Cortex of kidney (tissue), 1 donor: Measurements from ENCODE around the gene MCFD2.
"Not testable (repeated sequence)": the region's sequence is repeated elsewhere in the genome, so short reads cannot be mapped to it uniquely, and the experiment has no call there.

Experiments
- DNase-seq: peaks from one replicate; lab custom pipeline; 2025; lab: John Stamatoyannopoulos, UW

The MCFD2 gene

GRCh38 chr2:46937471-46937901 is 21.9 kb upstream of the MCFD2 start:
- DNase-seq, result no peak

DNA sequence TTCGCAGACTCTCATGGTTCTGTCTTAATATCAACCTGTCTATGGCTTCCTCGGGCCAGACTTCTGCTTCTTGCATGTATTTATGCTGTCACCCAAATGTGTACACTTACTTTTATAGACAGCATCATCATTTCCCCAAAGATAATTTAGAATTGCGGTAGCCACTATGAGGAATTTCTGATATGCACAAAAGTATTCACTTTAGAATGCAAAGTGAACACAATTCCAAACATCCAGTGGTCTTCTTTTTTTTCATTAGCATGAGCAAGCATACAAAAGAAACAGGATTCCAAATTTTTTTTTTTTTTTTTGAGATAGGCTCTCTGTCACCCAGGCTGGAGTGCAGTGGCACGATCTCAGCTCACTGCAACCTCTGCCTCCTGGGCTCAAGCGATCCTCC is 21.0 kb upstream of the MCFD2 start:
- no peak for DNase-seq

GRCh38 chr2:46935071-46935470 is 19.5 kb upstream of the MCFD2 start:
- DNase-seq, result no peak

GRCh38 chr2:46929612-46930011 is 14.0 kb upstream of the MCFD2 start:
- DNase-seq, result no peak

GRCh38 chr2:46926863-46927262 is 11.3 kb upstream of the MCFD2 start:
- no peak for DNase-seq

- no peak for DNase-seq
Observed at GRCh38 chr2:46925474-46926351, 10.1 kb upstream of the MCFD2 start.

GRCh38 chr2:46924608-46925007 is 9.0 kb upstream of the MCFD2 start:
- DNase-seq, result no peak

- DNase-seq, result no peak
Observed at GRCh38 chr2:46924038-46924437, 8.4 kb upstream of the MCFD2 start.

DNA sequence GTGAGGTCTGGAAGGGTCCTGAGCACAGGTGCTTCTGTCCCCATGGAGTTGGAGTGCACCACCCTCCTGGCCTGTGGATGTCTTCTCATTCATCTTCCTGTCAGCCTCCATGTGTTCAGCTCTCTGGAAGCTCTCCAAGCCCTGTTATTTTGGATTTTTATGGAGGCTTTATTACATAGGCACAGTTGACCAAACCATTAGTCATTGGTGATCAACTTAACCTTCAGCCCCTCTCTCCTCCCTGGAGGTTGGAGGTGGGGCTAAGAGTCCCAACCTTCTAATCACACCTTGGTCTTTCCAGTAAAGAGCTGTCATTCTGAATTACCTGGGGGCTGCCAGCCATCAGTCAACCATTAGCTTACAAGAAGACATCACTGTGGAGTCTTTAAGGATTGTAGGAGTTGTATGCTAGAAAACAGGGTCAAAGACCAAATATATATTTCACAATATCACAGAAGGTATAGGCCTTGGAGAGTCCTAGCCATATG is 7.5 kb upstream of the MCFD2 start:
- no peak for DNase-seq

- no peak for DNase-seq
Observed at GRCh38 chr2:46922606-46923005, 7.0 kb upstream of the MCFD2 start.

DNA sequence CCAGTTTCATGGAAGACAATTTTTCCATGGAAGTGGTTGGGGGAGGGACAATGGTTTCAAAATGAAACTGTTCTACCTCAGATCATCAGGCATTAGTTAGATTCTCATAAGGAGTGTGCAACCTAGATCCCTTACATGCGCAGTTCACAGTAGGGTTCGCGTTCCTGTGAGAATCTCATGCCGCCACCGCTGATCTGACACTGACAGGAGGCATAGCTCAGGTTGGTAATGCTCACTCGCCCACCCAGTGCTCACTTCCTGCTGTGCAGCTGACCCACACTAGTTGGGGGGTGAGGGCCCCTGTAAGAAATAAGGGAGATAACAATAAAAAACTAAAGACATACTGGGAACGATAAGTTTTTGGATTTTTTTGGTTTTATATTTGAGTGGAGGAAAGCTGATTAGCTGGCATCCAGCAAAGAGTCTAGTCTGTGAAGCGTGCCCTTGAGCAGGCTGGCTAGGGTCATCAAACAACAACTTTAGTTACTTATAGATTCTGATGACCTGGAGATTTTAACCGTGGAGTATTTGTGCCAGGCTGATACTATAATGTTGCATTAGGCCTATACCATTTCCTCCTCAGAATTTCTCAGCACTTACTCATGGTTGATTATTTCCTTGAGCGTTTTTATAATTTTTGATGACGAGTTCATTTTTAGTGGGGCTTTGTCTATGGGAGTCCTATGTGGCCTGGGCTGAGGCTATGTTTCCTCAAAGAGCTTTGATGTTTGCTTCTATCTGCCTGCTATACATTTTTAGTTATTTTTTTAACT is 6.3 kb upstream of the MCFD2 start:
- DNase-seq, result no peak

DNA sequence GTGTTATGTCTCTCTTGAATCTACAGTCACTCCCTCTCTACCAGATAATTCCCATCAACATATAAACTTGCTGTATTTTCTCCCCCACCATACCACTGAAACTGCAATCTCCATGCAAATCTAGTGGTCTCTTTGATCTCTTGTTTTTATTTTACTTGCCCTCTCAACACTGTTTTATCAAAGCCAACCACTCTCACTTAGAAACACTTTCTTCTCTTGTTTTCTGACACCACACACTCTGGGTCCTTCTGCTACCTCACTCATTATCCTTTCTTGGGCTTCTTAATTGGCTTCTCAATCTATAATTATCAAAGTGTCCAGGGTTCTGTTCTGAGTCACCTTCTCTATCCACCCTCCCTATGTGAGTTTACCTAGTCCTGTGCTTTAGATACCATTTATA is 2.0 kb upstream of the MCFD2 start:
- no peak for DNase-seq

DNA sequence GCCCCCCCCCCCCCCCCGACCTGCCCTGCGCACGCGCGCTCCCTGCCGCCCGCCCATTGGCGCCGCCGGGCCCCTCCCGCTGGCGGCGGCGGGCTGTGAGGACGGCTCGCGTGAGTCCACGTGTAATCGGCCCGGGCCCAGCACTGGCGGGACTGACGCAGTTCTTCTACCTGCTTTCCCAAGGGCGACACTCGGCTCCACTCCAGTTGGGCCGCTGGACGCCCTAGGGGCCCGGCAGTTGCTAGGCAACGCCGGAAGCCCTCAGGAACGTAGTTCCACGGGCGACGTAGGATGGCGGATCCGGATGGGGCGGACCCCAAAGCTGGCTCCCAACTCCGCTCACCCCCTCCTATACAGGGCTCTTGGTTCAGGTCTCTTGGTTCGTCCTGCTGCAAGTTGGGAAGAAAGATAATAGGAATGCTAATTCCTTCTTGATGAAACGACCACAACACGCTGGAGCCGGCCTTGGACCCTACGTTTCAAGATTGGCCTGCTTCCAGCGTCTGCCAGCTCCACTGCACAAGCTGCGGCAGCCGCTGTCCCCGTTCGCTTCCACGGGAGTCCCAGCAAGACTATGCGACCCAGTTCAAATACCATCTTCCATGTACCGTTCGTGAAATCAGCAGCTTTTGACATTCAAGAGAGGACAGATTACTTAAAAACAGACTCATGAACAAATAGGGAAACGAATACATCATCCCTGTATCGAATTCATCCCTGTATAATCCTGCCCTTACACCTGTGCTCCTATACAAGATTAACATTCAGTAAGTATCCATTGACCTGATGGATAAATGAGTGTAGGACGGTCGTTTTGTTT is 415 bp upstream of the MCFD2 start:
- no peak for DNase-seq

DNA sequence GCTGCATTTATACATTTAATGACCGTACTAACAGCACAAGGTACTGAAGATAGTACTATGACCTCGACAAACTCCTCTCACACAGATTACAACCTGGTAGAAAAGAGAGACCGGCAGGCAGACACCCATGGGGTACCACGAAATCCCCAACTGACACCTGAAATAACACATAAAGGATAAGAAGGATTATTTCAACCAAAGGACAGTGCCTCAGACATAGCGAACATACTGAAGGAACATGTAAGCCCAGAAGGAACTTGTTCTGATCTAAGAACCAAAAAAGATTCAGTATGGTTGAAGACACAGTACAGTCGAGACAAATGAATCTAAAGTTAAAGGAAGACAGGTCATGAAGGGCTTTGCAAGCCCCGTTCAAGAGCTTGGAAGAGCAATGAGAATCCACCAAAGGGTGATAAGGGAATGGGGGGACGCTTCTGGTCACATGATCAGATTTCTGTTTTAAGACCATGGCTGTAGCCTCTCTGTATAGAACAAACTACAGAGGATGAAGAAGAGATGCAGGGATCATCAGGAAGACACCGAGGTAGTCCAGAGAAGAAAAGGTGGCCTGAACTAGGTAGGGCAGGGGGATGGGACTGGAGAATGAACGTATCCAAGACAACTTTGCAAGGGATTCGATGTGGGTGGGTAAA is 902 bp downstream of the MCFD2 start:
- DNase-seq, result no peak

DNA sequence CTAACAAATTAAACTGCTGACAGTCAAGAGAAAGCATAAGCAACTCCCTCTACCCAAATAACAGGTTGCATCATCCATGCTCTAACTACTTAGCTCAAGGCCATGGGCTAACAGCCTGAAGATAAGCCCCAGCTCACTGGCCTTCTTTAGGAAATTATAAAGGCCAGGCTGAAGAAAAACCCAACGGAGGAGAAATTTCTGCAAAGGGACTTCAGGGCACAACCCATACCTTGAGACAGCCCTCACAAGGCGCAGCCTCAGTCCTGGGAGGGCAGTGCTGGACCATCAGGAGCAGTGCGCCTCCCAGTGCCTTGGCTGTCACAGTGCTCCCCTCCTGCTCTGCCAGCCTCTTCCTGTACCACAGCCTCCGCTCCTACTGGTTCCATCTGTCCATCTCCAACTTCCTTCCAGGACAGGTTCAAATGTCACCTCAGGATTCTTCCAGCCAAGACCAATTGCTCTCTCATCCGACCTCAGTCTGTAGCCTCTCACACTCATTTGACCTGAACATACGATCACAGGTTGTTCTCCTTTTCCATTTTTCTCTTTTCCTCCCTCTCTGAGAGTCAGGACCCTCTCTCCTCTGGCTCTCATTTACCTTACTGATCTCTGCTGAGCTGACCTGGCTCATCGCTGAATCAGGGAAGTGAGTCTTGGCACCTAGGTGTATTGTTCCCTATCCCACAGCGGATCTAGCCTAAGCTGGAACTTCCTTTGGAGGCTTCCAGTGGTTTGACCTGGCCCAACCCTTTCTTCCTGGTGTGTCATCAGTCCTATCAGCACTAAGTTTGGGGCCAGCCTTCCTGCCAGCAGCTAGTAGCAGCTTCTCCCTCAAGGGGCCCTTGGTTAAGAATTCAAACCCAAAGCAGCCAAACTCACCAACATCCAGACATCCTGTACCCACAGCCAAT is 1.9 kb downstream of the MCFD2 start:
- DNase-seq, result no peak

GRCh38 chr2:46909771-46910419 is 5.7 kb downstream of the MCFD2 start:
- DNase-seq, result no peak

DNA sequence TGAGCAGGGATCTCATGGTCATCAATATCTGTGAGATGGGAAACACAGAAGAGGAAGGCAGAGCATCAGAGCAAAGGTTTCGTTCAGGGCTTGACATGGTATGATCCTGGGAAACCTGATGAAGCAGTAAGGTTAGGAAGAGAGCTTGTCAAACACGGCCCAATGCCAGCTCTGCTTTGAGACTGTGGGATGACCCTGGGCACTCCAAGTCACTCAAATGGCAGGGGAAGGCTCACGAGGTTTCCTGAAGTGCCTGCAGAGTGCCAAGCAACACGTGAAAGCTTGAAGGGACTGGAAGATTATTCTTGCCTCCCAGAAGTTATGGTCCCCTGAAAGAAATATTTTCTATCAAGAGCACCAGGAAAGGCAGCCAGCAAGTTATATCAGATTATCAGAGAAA is 6.5 kb downstream of the MCFD2 start:
- DNase-seq, result no peak

DNA sequence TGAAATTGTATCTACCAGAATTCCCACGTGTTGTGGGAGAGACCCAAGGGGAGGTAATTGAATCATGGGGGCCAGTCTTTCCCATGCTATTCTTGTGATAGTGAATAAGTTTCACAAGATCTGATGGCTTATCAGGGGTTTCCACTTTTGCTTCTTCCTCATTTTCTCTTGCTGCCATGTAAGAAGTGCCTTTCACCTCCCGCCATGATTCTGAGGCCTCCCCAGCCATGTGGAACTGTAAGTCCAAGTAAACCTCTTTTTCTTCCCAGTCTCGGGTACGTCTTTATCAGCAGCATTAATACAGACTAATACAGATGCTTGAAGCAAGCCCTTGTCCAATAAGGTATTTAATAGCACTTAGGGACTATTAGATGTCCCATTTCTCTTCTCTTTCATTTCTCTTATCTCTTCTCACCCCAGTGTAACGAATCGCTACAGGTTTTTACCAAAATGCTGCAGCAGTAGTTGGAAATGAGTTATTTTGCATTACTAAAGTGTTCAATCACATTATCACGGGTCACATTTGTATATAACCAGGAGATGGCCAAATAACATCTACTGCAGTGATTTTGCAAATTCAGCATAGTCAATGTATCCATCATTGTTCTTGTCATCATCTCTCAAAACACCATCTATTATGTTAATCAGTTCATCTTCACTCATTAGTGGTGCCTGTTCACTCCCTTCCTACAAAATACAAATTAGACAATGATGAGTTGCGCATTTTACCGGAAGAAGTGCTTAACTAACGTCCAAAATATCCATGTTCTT is 10.5 kb downstream of the MCFD2 start:
- DNase-seq, result not testable (repeated sequence)

DNA sequence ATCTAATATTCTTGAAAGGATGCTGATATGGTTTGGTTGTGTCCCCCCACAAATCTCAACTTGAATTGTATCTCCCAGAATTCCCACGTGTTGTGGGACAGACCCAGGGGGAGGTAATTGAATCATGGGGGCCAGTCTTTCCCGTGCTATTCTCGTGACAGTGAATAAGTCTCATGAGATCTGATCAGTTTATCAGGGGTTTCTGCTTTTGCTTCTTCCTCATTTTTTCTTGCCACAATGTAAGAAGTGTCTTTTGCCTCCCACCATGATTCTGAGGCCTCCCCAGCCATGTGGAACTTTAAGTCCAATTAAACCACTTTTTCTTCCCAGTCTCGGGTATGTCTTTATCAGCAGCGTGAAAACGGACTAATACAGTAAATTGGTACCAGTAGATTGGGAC is 12.6 kb downstream of the MCFD2 start:
- not testable (repeated sequence) for DNase-seq
